Omental fat pad (tissue), 4 donors: ENCODE data around the gene DTYMK. TPM values are rescaled to one million over a fixed set of nuclear protein-coding genes. Genes with fewer than 3 reads are reported as not detected.

Source experiments
- ATAC-seq: fragments of 150-250 bp; one replicate; pipeline ENCODE4 v1.9.1; 2016; ENCODE audit warnings: mild to moderate bottlenecking, moderate library complexity; ENCODE audit not compliant: low FRiP score
- DNase-seq: peaks from one replicate; pipeline ENCODE4 v3.0.0-alpha.2; 2019; ENCODE audit warnings: low spot score
- total RNA-seq, 4 donors: library from RNA; depleted of rRNA; stranded (reverse); fragments of >200 nt; gene quantifications; one replicate each; pipeline ENCODE4 v1.1.0, GENCODE V29; 2016
- TF ChIP-seq, protein P1 (sequence below), 3 donors: fragments of 450-650 bp; IDR thresholded peaks; one replicate each; pipeline ENCODE4 v1.5.1; 2016 to 2017; ENCODE audit warnings: antibody characterized with exemption in 3 of 3, mild to moderate bottlenecking in 3 of 3, moderate library complexity in 2 of 3

DTYMK gene
- total RNA-seq, 4 donors from 2014 or later = 10.3 to 31.7 (median 15.3) TPM

DNA sequence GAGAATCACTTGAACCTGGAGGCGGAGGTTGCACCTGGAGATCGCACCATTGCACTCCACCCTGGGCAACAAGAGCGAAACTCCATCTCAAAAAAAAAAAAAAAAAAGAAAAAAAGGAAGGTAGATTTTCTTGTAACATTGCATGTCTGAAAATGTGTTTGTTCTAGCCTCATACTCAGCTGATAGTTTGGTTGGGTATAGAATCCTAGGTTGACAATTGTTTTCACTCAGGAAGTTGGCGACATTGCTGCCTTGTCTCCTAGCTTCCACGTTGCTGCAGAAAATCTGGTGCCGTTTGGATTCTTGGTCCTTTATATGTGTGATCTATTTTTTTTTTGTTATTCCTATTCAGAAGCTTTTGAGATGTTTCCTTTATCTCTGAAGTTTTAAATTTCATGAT is 19.9 kb upstream of the DTYMK start:
- TF ChIP-seq, protein P1, sequence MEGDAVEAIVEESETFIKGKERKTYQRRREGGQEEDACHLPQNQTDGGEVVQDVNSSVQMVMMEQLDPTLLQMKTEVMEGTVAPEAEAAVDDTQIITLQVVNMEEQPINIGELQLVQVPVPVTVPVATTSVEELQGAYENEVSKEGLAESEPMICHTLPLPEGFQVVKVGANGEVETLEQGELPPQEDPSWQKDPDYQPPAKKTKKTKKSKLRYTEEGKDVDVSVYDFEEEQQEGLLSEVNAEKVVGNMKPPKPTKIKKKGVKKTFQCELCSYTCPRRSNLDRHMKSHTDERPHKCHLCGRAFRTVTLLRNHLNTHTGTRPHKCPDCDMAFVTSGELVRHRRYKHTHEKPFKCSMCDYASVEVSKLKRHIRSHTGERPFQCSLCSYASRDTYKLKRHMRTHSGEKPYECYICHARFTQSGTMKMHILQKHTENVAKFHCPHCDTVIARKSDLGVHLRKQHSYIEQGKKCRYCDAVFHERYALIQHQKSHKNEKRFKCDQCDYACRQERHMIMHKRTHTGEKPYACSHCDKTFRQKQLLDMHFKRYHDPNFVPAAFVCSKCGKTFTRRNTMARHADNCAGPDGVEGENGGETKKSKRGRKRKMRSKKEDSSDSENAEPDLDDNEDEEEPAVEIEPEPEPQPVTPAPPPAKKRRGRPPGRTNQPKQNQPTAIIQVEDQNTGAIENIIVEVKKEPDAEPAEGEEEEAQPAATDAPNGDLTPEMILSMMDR (IDR thresholded peaks at IDR 0.05) = no peak
- ATAC-seq (no peak), DNase-seq (no peak)

DNA sequence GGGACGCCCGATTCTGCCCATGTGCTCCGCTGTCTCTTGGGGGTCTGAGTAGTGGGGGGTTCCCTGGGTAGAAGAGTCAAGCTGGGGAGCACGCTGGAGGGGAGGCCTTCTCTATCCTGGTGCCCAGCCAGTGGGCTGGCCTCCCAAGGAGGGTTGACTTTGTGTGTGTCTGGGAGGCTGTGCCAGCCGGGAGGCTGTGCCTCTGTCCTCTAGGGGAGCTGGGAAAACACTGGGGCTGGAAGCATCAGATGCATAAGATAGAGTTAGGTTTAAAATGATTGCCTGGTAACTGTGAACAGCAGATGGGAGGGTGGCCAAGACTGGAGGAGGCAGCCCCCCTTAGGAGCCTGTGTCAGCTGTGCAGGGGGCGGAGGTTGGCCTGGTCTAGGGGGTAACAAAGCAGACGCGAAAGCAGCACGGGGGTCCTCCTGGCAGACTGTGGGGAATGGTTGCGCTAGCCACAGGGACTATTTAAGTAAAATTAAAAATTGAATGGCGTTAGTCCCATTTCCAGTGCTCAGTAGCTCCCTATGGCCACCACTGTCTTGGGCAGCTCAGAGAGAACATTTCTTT is 16.5 kb upstream of the DTYMK start:
- TF ChIP-seq, protein P1 (IDR thresholded peaks at IDR 0.05) = no peak
- DNase-seq (no peak), ATAC-seq (no peak)

DNA sequence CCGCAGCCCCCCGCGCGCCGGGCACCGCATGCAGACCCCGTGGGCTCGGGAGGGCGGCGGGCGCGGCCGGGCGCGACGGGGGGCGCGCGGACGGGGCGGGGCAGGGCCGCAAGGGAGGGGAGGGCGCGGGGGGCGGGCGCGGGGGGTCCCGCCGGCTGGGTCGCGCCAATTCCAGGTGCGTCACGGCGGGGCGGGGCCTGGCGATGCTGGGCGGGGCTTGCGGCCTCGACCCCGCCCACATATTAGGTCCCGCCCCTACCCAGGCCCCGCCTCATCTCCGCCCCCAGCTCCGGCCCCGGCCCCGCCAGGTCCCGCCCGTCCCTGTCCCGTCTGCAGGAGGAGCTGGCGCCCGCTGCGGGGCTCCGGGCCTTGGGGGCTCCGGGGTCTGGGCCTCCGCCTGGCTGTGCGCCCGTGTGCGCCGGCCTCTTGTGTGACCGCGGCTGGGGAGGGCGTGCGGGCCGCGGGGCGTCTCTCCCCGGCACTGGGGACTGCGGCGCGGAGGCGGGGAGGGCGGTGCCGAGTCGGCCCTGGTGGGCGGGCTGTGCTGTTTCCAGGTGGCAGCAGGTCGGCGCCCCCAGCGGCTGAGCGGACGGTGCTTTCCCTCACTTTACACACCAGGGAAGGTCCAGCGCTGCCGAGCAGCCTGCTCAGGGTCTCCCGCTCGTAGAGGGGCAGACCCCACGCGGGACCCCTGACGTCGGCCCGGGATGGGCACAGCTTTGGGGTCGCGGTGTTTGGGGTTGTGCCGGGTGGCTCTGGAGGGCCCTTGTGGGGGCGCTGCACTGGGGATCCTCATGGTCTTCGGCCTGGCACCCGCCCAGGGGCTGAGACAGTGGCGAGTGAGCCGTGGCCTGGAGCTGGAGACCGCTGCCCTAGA is 15.8 kb upstream of the DTYMK start:
- ATAC-seq = peak; percentile 89

DNA sequence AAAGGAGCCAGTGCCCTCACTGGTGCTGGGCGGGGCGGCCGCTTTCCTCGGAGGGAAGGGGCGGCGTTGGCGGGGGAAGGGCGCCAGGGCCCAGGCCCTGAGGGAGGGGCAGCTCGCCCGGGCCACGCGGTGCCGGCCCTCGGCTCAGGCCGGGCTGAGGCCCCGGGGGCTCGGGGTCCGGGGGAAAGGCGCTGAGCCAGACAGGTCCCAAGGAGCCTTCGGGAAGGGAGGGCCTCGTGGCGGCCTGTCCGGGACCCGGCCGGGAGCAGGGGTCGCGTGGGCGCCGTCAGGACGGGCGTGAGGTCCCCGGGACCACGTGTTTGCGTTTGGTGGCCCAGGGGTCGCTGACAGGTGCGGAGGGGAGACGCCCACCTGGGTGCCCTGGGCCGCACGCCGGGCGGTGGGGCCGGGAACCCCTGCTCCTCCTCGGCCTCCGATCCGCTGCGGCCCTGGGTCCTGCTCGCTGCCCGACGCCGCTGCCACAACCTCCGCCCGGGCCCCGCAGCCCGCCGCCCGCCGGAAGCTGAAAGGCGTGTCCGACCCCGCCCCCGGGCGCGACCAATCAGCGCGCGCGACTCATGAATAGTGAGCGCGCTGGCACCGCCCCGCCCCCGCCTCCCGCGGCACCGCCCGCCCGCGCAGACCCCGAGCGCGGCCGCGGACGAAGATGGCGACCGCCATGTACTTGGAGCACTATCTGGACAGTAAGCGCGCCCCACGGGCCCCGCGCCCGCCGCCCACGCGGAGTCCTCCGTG is 15.0 kb upstream of the DTYMK start, which contains the start of gene ING5:
ING5 (plus strand) TSS at position 641 of the 756 bp plus-strand sequence; CDS start at position 668, 27 bp downstream.
- ATAC-seq = peak; percentile 88

More for the DNA sequence above, 15.8 kb upstream of the DTYMK start:
- DNase-seq = peak; percentile 71
- TF ChIP-seq, protein P1 (IDR thresholded peaks at IDR 0.05) = no peak

DNA sequence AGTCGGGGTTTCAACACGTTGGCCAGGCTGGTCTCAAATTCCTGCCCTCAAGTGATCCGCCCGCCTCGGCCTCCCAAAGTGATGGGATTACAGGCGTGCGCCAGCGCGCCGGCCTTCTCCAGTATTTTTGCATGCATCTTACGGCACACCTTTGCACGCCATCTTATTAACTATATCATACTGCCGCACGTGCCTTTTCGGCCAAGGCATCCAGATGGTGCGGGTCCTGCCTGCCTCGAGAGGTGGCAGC is 14.5 kb upstream of the DTYMK start:
- DNase-seq = no peak
- TF ChIP-seq, protein P1 (IDR thresholded peaks at IDR 0.05) = no peak
- ATAC-seq = no peak

More for the DNA sequence above, 15.0 kb upstream of the DTYMK start, which contains the start of gene ING5:
- peak; percentile 93 for DNase-seq
- TF ChIP-seq, protein P1 (IDR thresholded peaks at IDR 0.05) = no peak

DNA sequence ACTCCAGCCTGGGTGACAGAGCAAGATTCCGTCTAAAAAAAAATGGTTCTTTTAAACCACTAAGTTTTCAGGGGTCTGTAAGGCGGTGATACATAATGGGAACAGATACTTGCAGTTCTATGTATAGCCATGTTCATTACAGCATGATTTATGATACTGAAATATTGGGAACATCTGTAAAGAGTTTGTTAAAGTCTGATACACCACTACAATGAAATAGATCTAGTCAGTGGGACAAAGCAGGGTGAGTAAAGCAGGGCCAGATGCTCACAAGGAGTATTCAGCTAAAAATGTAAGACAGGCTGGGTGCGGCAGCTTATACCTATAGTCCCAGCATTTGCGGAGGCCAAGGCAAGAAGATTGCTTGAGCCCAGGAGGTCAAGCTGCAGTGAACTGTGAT is 9.0 kb upstream of the DTYMK start:
- DNase-seq (no peak), ATAC-seq (no peak)
- TF ChIP-seq, protein P1 (IDR thresholded peaks at IDR 0.05) = no peak
